ENCODE data around the gene HSD17B1.

The HSD17B1 gene

GRCh38 chr17:42512246-42512645 lies 40.5 kb upstream of the HSD17B1 start:
- no peaks in the 10 kb centered on the region for H3K27me3 ChIP-seq
- no peaks in the 10 kb centered on the region for H3K9me3 ChIP-seq
- H3K27ac ChIP-seq: no peak overlapping the region
- H3K4me1 ChIP-seq (ENCODE audit: control insufficient read depth in 1 of 2, insufficient read depth in 1 of 2, low read depth in 1 of 2, low read length in 1 of 2): peaks cover 11 to 12% of the 10 kb centered on the region in 2 experiments
- H3K36me3 ChIP-seq: peaks cover 97% of the 10 kb centered on the region
- TF ChIP-seq, protein P1, sequence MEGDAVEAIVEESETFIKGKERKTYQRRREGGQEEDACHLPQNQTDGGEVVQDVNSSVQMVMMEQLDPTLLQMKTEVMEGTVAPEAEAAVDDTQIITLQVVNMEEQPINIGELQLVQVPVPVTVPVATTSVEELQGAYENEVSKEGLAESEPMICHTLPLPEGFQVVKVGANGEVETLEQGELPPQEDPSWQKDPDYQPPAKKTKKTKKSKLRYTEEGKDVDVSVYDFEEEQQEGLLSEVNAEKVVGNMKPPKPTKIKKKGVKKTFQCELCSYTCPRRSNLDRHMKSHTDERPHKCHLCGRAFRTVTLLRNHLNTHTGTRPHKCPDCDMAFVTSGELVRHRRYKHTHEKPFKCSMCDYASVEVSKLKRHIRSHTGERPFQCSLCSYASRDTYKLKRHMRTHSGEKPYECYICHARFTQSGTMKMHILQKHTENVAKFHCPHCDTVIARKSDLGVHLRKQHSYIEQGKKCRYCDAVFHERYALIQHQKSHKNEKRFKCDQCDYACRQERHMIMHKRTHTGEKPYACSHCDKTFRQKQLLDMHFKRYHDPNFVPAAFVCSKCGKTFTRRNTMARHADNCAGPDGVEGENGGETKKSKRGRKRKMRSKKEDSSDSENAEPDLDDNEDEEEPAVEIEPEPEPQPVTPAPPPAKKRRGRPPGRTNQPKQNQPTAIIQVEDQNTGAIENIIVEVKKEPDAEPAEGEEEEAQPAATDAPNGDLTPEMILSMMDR (IDR thresholded peaks at IDR 0.05): no peak
- H3K4me3 ChIP-seq (ENCODE audit: low read depth in 1 of 2, low read length in 1 of 2): no peak overlapping the region

DNA sequence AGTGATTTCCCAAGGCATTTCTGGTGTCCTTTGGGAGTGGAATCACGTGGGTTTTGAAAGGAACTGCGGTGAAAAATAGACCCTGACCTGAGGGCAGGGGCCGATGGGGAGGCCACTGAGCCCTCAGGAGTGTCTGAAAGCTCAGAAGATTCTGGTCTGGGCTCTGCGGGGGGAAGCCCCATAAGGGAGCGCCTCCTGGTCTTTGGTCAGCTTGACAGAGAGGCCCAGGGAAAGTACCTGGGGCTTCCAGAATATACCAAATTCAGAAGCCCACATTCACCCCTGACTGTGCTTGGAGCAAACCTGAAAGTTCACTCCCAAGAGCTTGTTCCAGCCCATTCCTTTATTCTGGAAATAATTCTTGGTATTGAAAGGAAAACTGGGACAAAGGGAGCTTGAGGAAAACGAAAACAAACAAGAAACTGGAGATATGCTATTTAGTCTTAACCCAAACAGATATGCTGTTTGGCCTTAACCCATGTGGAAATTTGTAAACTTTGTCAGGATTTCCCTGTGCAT lies 39.9 kb upstream of the HSD17B1 start:
- no peak overlapping the region for H3K4me3 ChIP-seq (ENCODE audit: low read depth in 1 of 2, low read length in 1 of 2)
- H3K27me3 ChIP-seq: no peaks in the 10 kb centered on the region
- TF ChIP-seq, protein P1 (IDR thresholded peaks at IDR 0.05): no peak
- H3K9me3 ChIP-seq: no peaks in the 10 kb centered on the region
- H3K4me1 ChIP-seq (ENCODE audit: control insufficient read depth in 1 of 2, insufficient read depth in 1 of 2, low read depth in 1 of 2, low read length in 1 of 2): peaks cover 17% of the 10 kb centered on the region in 2 experiments
- H3K36me3 ChIP-seq: peaks cover 96% of the 10 kb centered on the region
- H3K27ac ChIP-seq: no peak overlapping the region

- Histone ChIP-seq H3K4me3 (ENCODE audit: low read depth in 1 of 2, low read length in 1 of 2) (no peak overlapping the region), H3K27ac (no peak overlapping the region), H3K36me3 (peaks cover 94% of the 10 kb centered on the region), H3K27me3 (no peaks in the 10 kb centered on the region), H3K9me3 (no peaks in the 10 kb centered on the region), H3K4me1 (ENCODE audit: control insufficient read depth in 1 of 2, insufficient read depth in 1 of 2, low read depth in 1 of 2, low read length in 1 of 2) (peaks cover 26% of the 10 kb centered on the region in 2 experiments)
- TF ChIP-seq, protein P1 (IDR thresholded peaks at IDR 0.05): no peak
Measured at GRCh38 chr17:42513686-42514085, 39.0 kb upstream of the HSD17B1 start.

GRCh38 chr17:42514279-42514678 lies 38.4 kb upstream of the HSD17B1 start:
- peaks cover 93% of the 10 kb centered on the region for H3K36me3 ChIP-seq
- TF ChIP-seq, protein P1 (IDR thresholded peaks at IDR 0.05): no peak
- H3K4me1 ChIP-seq (ENCODE audit: control insufficient read depth in 1 of 2, insufficient read depth in 1 of 2, low read depth in 1 of 2, low read length in 1 of 2): peaks cover 32% of the 10 kb centered on the region in 2 experiments
- no peaks in the 10 kb centered on the region for H3K9me3 ChIP-seq
- H3K27me3 ChIP-seq: no peaks in the 10 kb centered on the region
- no peak overlapping the region for H3K27ac ChIP-seq
- H3K4me3 ChIP-seq (ENCODE audit: low read depth in 1 of 2, low read length in 1 of 2): no peak overlapping the region

- TF ChIP-seq, protein P1 (IDR thresholded peaks at IDR 0.05): no peak
- H3K27me3 ChIP-seq: no peaks in the 10 kb centered on the region
- H3K27ac ChIP-seq: no peak overlapping the region
- no peak overlapping the region for H3K4me3 ChIP-seq (ENCODE audit: low read depth in 1 of 2, low read length in 1 of 2)
- H3K9me3 ChIP-seq: no peaks in the 10 kb centered on the region
- peaks cover 38% of the 10 kb centered on the region in 2 experiments for H3K4me1 ChIP-seq (ENCODE audit: control insufficient read depth in 1 of 2, insufficient read depth in 1 of 2, low read depth in 1 of 2, low read length in 1 of 2)
- H3K36me3 ChIP-seq: peaks cover 92% of the 10 kb centered on the region
Measured at GRCh38 chr17:42514867-42515266, 37.9 kb upstream of the HSD17B1 start.

All from neutrophil (primary cell).